ENCODE data around the gene NOTCH1. TPM values are rescaled to one million over a fixed set of nuclear protein-coding genes. Genes with fewer than 3 reads are reported as not detected.

NOTCH1 gene
- total RNA-seq, 2 experiments from 2014 or later = 17.6 to 17.9 TPM

DNA sequence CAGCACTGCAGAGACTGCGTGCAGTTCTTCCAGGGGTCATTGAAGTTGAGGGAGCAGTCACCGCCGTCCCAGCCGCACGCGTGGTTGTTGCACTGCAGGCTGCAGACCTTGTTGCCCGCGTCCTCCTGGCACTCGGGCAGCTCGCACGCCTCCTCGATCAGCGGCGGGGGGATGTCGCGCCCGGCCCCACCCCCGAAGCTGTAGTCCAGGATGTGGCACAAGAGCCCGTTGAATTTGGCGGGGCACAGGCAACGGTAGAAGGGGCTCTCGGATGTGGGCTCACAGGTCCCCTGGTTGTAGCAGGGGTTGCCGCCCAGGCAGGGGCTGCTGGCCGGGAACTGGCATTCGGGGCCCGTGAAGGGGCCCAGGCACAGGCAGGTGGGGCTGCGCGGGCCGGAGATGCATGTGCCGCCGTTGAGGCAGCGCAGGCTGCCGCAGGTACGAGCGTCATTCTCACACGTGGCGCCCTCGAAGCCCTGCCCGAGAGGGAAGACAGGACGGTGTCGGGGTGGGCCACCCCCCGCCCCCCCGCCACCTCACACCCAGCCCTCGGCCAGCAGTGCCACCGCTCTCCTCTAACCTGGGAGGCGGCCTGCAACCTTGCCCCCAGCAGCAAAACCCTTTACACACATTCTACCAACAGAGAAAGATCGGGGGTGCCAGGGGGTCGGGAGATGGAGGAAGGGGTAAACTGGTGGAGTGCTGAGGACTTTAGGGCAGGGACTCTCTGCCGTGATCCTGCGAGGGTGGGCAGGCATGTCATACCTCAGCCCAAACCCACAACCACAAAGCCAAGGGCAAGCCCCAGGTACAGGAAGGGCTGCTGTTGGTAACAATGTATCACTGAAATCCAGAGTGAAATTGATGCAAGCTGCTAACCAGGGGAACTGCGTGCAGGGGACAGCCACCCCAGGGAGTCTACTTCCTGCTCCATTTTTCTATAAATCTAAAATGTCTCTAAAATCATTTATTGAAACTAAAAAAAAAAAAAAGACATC lies 40.1 kb downstream of the NOTCH1 start:
- intact Hi-C loops (cut with micrococcal nuclease; ENCODE audit: unreplicated experiment) = no loop called here
- ChIA-PET CTCF (ENCODE audit: unreplicated experiment) (no interaction called here), POLR2A (no interaction called here)
- TF ChIP-seq, protein P1, sequence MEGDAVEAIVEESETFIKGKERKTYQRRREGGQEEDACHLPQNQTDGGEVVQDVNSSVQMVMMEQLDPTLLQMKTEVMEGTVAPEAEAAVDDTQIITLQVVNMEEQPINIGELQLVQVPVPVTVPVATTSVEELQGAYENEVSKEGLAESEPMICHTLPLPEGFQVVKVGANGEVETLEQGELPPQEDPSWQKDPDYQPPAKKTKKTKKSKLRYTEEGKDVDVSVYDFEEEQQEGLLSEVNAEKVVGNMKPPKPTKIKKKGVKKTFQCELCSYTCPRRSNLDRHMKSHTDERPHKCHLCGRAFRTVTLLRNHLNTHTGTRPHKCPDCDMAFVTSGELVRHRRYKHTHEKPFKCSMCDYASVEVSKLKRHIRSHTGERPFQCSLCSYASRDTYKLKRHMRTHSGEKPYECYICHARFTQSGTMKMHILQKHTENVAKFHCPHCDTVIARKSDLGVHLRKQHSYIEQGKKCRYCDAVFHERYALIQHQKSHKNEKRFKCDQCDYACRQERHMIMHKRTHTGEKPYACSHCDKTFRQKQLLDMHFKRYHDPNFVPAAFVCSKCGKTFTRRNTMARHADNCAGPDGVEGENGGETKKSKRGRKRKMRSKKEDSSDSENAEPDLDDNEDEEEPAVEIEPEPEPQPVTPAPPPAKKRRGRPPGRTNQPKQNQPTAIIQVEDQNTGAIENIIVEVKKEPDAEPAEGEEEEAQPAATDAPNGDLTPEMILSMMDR (conservative IDR thresholded peaks at IDR 0.05; ENCODE audit: low read length) = no peak
- no peak for TF ChIP-seq EZH2phosphoT487 (IDR thresholded peaks at IDR 0.05; ENCODE audit: borderline replicate concordance, low read depth, low read length)
- peaks cover 49% of the 10 kb centered on the region for H3K36me3 ChIP-seq (ENCODE audit: insufficient read depth, low read length)
- H2AFZ ChIP-seq (ENCODE audit: low read length) = no peak overlapping the region
- H4K20me1 ChIP-seq (ENCODE audit: insufficient read depth, low read length) = no peaks in the 10 kb centered on the region
- H3K9me3 ChIP-seq (ENCODE audit: low read length) = no peaks in the 10 kb centered on the region
- no TSS peak for BruUV-seq (replicated peaks)
- H3K27ac ChIP-seq (ENCODE audit: low read depth, low read length, poor library complexity, severe bottlenecking) = no peak overlapping the region
- H3K79me2 ChIP-seq (ENCODE audit: insufficient read depth, low read depth, low read length) = no peaks in the 10 kb centered on the region
- no peak overlapping the region for H3K4me3 ChIP-seq (ENCODE audit: low read depth, low read length, poor library complexity, severe bottlenecking)
- H3K9me2 ChIP-seq (ENCODE audit: insufficient read depth, low read length) = no peaks in the 10 kb centered on the region
- no peak for DNase-seq (ENCODE audit: low spot score)
- H3K4me2 ChIP-seq (ENCODE audit: low read length) = no peak overlapping the region
- H3K4me1 ChIP-seq (ENCODE audit: insufficient read depth, low read length, poor library complexity, severe bottlenecking) = no peaks in the 10 kb centered on the region

DNA sequence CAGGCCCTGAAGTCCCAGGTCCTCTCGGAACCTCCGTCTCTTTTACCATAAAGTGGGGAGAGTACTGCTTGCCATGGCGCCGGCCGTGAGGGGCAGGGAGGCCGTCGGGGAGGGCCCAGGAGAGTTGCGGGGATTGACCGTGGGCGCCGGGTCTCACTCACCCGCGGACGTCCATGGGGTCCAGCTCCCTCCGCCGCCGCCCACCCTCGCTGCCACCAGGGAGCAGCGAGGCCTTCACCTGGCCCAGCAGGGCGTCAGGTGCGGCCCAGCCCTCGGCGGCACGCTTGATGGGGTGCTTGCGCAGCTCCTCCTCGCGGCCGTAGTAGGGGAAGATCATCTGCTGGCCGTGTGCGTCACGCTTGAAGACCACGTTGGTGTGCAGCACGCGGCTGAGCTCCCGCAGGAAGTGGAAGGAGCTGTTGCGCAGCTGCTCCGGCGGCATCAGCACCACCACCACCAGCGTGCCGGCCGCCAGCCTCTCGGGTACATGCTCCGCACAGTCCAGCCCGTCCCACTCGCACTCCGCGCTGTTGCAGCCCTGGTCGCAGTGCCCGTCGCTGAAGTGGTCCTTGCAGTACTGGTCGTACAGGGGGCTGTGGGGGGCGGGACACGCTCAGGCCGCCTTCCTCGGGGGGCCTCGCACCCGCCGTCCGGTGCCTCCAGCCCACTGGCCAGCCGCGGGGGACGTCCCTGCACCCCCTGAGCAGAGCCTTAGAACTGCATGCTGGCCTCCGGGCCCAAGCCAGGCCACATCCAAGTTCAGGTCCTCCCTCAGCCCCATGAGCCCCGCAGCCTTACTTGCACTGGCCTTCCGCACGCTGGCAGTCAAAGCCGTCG lies 41.1 kb downstream of the NOTCH1 start:
- Histone ChIP-seq H3K9me3 (ENCODE audit: low read length) (no peaks in the 10 kb centered on the region), H3K4me2 (ENCODE audit: low read length) (no peak overlapping the region), H3K79me2 (ENCODE audit: insufficient read depth, low read depth, low read length) (no peaks in the 10 kb centered on the region), H3K9me2 (ENCODE audit: insufficient read depth, low read length) (no peaks in the 10 kb centered on the region), H3K4me3 (ENCODE audit: low read depth, low read length, poor library complexity, severe bottlenecking) (no peak overlapping the region), H4K20me1 (ENCODE audit: insufficient read depth, low read length) (no peaks in the 10 kb centered on the region), H3K4me1 (ENCODE audit: insufficient read depth, low read length, poor library complexity, severe bottlenecking) (no peaks in the 10 kb centered on the region), H3K36me3 (ENCODE audit: insufficient read depth, low read length) (peaks cover 55% of the 10 kb centered on the region), H3K27ac (ENCODE audit: low read depth, low read length, poor library complexity, severe bottlenecking) (no peak overlapping the region), H2AFZ (ENCODE audit: low read length) (no peak overlapping the region)
- BruUV-seq (replicated peaks) = no TSS peak
- intact Hi-C loops (cut with micrococcal nuclease; ENCODE audit: unreplicated experiment) = no loop called here
- CTCF ChIA-PET (ENCODE audit: unreplicated experiment) = no interaction called here
- no peak for DNase-seq (ENCODE audit: low spot score)
- POLR2A ChIA-PET = no interaction called here
- TF ChIP-seq EZH2phosphoT487 (IDR thresholded peaks at IDR 0.05; ENCODE audit: borderline replicate concordance, low read depth, low read length) = no peak
- TF ChIP-seq, protein P1 (conservative IDR thresholded peaks at IDR 0.05; ENCODE audit: low read length) = no peak
